Measurements from ENCODE around the gene OR11H7. TPM values are rescaled to one million over a fixed set of nuclear protein-coding genes. Genes with fewer than 3 reads are reported as not detected.
"Not testable (repeated sequence)": the region's sequence is repeated elsewhere in the genome, so short reads cannot be mapped to it uniquely, and the experiment has no call there.

OR11H7 gene
- total RNA-seq, 2 donors from 2014 or later: not detected

GRCh38 chr14:20190596-20190995 lies 38.2 kb upstream of the OR11H7 start, which contains the start of gene OR11G2:
Gene OR11G2 (plus strand): TSS chr14:20190896. CDS start chr14:20197438, 6,542 bp downstream.
- H3K4me3 ChIP-seq: no peak within 1 kb of the TSS
- no peak for ATAC-seq
- intact Hi-C loops (cut with DNase I): no loop called here
- H3K9me3 ChIP-seq: no peaks in the 10 kb centered on the region
- no peak for DNase-seq
- H3K27ac ChIP-seq: no peak within 1 kb of the TSS
- H3K36me3 ChIP-seq (replicated peaks in 1 of 2; ENCODE audit: insufficient read depth in 1 of 2, low read depth in 2 of 2): no peaks in the 10 kb centered on the region
- TF ChIP-seq CTCF (IDR thresholded peaks at IDR 0.05) (no peak), POLR2A (IDR thresholded peaks at IDR 0.05) (no peak)
- H3K27me3 ChIP-seq: no peaks in the 10 kb centered on the region
- WGBS, 2 donors: 69 to 89% methylated on average over 1 of the region's 1 CpG
- no peaks in the 10 kb centered on the region for H3K4me1 ChIP-seq

DNA sequence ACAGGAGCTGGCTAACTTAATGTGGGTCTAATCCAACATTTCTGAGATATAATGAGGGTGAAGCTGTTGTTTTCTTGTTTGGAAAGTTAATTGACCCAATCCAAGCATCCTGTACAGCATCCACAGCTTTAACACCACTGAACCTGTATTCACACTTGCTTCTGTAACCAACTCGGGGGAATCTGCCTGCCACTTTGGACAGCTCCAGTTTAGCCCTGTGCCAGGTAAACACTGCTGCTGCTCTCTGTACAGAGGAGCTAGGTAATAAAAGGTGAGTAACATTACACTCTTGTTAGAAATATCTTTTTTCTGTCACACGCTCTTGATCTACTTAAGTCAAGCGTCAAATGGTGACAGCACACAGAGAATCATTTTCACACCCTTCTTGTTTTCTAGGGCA lies 37.4 kb upstream of the OR11H7 start:
- 47 to 56% methylated on average over 3 of the region's 3 CpGs for WGBS, 2 donors
- DNase-seq (no peak), ATAC-seq (no peak)
- Histone ChIP-seq H3K27ac (no peak overlapping the region), H3K4me3 (no peak overlapping the region), H3K9me3 (no peaks in the 10 kb centered on the region), H3K27me3 (no peaks in the 10 kb centered on the region), H3K4me1 (no peaks in the 10 kb centered on the region), H3K36me3 (replicated peaks in 1 of 2; ENCODE audit: insufficient read depth in 1 of 2, low read depth in 2 of 2) (no peaks in the 10 kb centered on the region)
- no peak for TF ChIP-seq POLR2A (IDR thresholded peaks at IDR 0.05)
- TF ChIP-seq CTCF (IDR thresholded peaks at IDR 0.05): no peak
- intact Hi-C loops (cut with DNase I): no loop called here

GRCh38 chr14:20194101-20194500 lies 34.7 kb upstream of the OR11H7 start:
- DNase-seq (no peak), ATAC-seq (no peak)
- TF ChIP-seq CTCF (IDR thresholded peaks at IDR 0.05) (no peak), POLR2A (IDR thresholded peaks at IDR 0.05) (no peak)
- intact Hi-C loops (cut with DNase I): no loop called here
- Histone ChIP-seq H3K4me1 (no peaks in the 10 kb centered on the region), H3K27me3 (no peaks in the 10 kb centered on the region), H3K27ac (no peak overlapping the region), H3K4me3 (no peak overlapping the region), H3K36me3 (replicated peaks in 1 of 2; ENCODE audit: insufficient read depth in 1 of 2, low read depth in 2 of 2) (no peaks in the 10 kb centered on the region), H3K9me3 (no peaks in the 10 kb centered on the region)

DNA sequence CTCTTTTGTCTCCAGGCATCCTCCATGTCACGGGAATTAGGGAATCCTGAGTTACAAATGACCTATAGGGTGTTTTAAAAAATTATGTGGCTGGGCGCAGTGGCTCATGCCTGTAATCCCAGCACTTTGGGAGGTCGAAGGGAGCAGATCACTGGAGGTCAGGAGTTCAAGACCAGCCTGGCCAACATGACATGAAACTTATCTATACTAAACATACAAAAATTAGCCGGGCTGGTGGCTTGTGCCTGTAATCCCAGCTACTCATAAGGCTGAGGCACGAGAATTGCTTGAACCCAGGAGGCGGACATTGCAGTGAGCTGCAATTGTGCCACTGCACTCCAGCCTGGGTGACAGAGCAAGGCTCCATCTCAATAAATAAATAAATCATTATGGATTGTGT lies 33.6 kb upstream of the OR11H7 start:
- intact Hi-C loops (cut with DNase I); H3K4me1 ChIP-seq; H3K27me3 ChIP-seq; H3K36me3 ChIP-seq (replicated peaks in 1 of 2; ENCODE audit: insufficient read depth in 1 of 2, low read depth in 2 of 2); H3K4me3 ChIP-seq; DNase-seq; ATAC-seq; H3K9me3 ChIP-seq; H3K27ac ChIP-seq: not testable (repeated sequence)
- 62 to 69% methylated on average over 6 of the region's 6 CpGs for WGBS, 2 donors

DNA sequence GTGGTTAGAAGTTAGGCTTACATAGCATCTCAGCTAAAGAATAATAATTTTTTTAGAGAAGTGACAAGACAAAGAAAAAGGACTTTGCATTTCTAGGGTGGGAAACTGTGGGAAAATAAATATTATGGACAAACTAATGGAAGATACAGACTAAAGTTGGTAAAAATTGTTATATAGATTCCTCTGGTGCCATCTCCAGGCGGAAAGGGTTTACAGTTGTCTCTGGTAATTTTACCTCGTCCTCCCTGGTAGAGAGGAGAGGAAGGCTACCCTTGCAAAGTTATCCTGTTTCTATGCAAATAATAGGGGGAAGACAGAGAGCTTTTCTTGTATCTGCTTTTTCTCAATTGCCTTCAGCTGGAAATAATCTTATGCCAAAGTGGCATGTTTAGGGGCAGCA lies 32.9 kb upstream of the OR11H7 start:
- ATAC-seq (no peak), DNase-seq (no peak)
- Histone ChIP-seq H3K9me3 (no peaks in the 10 kb centered on the region), H3K4me1 (no peaks in the 10 kb centered on the region), H3K4me3 (no peak overlapping the region), H3K27me3 (no peaks in the 10 kb centered on the region), H3K36me3 (replicated peaks in 1 of 2; ENCODE audit: insufficient read depth in 1 of 2, low read depth in 2 of 2) (no peaks in the 10 kb centered on the region), H3K27ac (no peak overlapping the region)
- TF ChIP-seq CTCF (IDR thresholded peaks at IDR 0.05) (peak in 1 of 7 experiments; percentile 17), POLR2A (IDR thresholded peaks at IDR 0.05) (no peak)
- WGBS, 2 donors: 18 to 38% methylated on average over 2 of the region's 2 CpGs
- intact Hi-C loops (cut with DNase I): no loop called here

Measured in body of pancreas (tissue), 4 donors.